Measurements from ENCODE around the gene AMH. TPM values are rescaled to one million over a fixed set of nuclear protein-coding genes. Genes with fewer than 3 reads are reported as not detected.

The AMH gene
- total RNA-seq, 1 donor from 2014 or later = not detected

DNA sequence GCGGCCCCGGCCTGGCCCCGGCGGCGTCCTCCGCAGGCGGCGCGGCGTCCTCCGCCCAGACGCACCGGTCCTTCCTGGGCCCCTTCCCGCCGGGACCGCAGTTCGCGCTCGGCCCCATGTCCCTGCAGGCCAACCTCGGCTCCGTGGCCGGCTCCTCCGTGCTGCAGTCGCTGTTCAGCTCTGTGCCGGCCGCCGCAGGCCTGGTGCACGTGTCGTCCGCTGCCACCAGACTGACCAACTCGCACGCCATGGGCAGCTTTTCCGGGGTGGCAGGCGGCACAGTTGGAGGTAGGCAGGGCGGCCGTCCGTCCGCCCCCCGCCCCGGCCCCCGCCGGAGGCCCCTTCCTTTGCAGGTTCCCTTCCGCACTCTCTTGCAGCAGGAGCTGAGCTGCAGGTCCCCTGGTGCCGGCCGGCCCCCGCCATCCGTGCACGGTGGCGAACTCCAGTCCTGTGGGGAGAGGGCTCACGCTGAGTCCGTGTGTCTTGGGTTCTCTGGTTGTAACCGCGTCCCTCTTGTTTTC, 22.2 kb upstream of the AMH start:
- no peak for DNase-seq (ENCODE audit: low read depth)
- peaks cover 1% of the 10 kb centered on the region for H3K36me3 ChIP-seq (ENCODE audit: control insufficient read depth, insufficient read depth, low read length)
- TF ChIP-seq CTCF (IDR thresholded peaks at IDR 0.05; ENCODE audit: insufficient read depth, low read length, poor library complexity, severe bottlenecking) = no peak
- no peaks in the 10 kb centered on the region for H3K27me3 ChIP-seq (ENCODE audit: control insufficient read depth, insufficient read depth, low read length)
- no peak overlapping the region for H3K4me3 ChIP-seq (ENCODE audit: low read depth, low read length)

DNA sequence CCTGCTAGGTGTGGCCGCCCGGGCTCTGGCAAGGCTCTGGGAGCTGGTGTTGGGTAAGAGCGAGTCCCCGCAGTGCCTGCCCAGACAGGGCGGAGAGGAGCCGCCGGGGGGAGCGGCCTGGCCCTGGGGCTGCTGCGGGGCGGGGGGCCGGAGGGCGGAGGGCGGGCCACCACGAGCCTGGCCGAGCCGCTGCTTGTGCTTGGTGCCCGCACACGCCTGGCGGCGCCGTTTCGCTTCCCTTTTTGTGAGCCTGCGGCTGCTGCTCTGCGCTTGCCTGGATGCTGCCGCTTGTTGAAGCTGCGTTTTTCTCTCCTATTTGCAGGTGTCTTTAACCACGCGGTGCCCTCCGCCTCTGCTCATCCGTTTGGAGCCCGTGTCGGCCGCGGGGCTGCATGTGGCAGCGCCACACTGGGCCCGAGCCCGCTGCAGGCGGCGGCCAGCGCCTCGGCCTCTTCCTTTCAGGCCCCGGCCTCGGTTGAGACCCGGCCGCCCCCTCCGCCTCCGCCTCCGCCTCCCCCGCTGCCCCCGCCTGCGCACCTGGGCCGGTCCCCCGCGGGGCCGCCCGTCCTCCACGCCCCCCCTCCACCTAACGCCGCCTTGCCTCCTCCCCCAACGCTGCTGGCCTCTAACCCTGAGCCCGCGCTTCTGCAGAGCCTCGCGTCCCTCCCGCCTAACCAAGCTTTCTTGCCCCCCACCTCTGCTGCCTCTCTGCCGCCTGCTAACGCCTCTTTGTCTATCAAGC, 21.5 kb upstream of the AMH start:
- no peaks in the 10 kb centered on the region for H3K27me3 ChIP-seq (ENCODE audit: control insufficient read depth, insufficient read depth, low read length)
- no peak for TF ChIP-seq CTCF (IDR thresholded peaks at IDR 0.05; ENCODE audit: insufficient read depth, low read length, poor library complexity, severe bottlenecking)
- H3K4me3 ChIP-seq (ENCODE audit: low read depth, low read length) = no peak overlapping the region
- no peak for DNase-seq (ENCODE audit: low read depth)
- H3K36me3 ChIP-seq (ENCODE audit: control insufficient read depth, insufficient read depth, low read length) = peaks cover 1% of the 10 kb centered on the region

GRCh38 chr19:2228157-2229030, 20.7 kb upstream of the AMH start:
- Histone ChIP-seq H3K4me3 (ENCODE audit: low read depth, low read length) (no peak overlapping the region), H3K27me3 (ENCODE audit: control insufficient read depth, insufficient read depth, low read length) (no peaks in the 10 kb centered on the region), H3K36me3 (ENCODE audit: control insufficient read depth, insufficient read depth, low read length) (peaks cover 1% of the 10 kb centered on the region)
- DNase-seq (ENCODE audit: low read depth) = no peak
- TF ChIP-seq CTCF (IDR thresholded peaks at IDR 0.05; ENCODE audit: insufficient read depth, low read length, poor library complexity, severe bottlenecking) = no peak

DNA sequence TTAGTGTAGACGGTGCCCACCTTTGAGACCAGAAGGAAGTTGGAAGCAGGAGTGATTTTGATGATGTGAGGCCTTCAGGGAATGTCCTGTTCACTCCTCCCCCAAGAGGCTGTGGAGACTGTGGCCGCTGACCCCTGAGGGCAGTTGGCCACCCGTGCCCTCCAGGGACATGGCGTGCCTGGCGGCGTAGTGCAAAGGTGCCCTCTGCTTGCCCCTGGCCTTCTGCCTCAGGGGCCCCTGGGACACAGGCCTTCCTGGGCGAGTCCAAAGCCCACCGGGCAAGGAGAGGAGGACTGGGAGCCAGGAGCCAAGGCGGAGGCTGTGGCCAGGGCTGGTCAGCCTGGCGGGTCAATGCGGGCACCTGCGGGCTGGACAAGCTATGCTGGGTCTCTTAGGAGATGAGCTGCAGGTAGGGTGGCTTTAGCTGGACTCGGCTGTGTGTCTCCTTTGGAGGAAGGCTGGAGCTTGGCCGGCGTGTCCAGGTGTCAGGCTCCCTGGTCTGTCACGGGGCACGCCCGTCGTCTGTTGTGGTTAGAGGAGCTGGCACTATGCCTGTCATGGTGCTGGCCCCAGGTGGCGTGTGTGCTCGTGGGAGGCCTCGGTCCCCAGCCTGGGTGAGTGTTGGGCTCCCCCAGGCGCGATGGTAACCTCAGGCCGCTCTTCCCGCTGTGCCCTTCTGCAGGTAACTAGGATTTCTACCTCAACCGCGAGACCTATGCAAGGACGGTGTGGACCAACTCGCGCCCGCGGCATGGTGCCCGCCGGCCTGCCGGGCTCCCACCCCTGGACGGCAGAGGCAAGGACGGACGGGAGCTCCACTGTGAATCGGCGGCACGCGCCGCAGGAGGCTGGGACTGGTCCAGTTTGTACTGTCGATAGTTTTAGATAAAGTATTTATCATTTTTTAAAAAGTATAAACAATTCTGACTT, 19.8 kb upstream of the AMH start:
- H3K36me3 ChIP-seq (ENCODE audit: control insufficient read depth, insufficient read depth, low read length) = peaks cover 1% of the 10 kb centered on the region
- no peaks in the 10 kb centered on the region for H3K27me3 ChIP-seq (ENCODE audit: control insufficient read depth, insufficient read depth, low read length)
- no peak for DNase-seq (ENCODE audit: low read depth)
- H3K4me3 ChIP-seq (ENCODE audit: low read depth, low read length) = no peak overlapping the region
- no peak for TF ChIP-seq CTCF (IDR thresholded peaks at IDR 0.05; ENCODE audit: insufficient read depth, low read length, poor library complexity, severe bottlenecking)

DNA sequence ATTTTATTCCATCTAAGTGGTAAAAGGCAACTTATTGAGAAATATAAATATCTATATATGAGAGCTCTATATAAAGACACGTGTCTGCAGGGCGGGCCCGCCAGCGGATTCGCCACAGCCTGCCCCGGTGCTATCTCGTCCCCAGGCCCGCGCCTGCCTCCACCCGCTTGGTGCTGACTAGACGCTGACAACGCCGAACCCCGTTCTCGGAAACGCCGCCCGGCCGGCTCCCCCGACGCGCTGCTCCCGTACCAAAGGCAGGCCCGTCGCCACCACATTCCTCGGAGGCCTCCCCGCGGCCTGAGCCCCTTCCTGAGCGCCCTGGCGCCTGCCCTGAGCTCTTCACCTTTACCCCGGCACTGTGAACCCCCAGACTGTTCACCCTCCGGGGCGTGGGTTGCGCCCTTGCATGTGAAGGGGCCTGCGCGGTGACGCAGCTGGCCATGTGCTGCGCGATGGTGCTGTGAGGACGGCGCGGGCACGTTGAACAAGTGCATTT, 19.0 kb upstream of the AMH start:
- peaks cover 1% of the 10 kb centered on the region for H3K36me3 ChIP-seq (ENCODE audit: control insufficient read depth, insufficient read depth, low read length)
- no peak for DNase-seq (ENCODE audit: low read depth)
- TF ChIP-seq CTCF (IDR thresholded peaks at IDR 0.05; ENCODE audit: insufficient read depth, low read length, poor library complexity, severe bottlenecking) = no peak

More for the DNA sequence above, 19.0 kb upstream of the AMH start:
- Histone ChIP-seq H3K27me3 (ENCODE audit: control insufficient read depth, insufficient read depth, low read length) (no peaks in the 10 kb centered on the region), H3K4me3 (ENCODE audit: low read depth, low read length) (no peak overlapping the region)
